Measurements from ENCODE around the gene TMC1.

Gene TMC1

DNA sequence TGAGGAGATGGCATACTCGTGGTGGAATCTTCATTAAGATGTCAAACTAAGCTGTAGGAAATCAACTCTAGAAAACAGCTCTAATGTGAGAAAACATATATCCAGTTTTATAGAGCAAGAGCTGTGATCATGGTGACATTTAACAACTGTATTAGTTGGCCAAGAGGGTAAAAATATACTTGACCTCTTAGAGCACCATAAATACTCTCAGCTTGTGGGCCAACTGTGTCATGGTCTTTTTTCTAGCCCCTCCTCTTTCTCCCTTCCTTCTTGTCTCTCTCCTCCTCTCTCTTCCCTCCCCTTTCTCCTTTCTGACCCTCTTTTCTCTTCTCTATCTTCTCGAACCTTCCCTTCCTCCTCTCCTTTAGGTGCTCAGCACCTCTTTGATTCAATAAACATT, 54.7 kb downstream of the TMC1 start:
- DNase-seq = no peak

DNA sequence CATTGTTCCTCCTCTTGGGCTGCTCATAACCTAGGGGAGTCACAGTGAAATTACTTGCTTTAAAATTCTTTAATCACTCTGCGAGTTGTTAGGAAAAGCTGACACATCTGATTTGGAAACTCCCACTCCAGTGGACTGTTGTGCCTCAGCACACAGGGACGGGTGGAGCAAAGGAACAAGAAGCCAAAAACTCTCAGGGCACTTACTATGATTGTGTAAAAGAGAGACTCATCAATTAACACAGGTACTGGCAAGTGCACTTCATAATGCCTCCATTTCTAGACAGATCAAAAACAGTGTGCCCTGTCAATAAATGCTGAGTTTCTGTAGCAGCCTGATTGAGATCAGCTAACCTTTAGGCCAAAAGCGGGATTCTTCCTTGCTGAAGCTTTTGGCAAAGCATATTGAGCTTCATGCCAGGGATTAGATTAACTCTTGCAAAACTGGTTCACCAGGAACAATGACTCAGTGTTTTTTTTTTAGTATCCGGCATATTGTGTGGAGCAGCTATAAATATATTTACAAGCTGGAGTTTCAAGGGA, 55.9 kb downstream of the TMC1 start:
- DNase-seq = no peak

DNA sequence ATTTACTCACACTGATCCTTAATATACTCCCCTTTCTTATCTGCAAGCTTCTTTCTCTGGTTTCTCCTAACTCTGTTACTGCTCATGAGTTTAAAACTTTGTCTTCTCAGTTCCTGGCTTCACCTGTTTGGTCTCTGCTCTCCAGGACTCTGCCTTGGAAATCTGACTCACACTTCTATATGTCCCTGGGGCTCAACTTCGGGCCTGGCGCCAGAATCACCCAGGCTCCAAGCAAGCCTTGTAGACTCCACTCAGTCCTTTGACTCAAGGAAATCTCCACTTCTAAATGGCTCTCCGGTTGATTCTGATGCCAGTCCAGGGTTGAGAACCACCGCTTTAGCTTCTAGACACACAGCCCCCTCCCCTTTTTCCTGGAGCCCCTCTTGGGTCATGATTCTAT, 57.8 kb downstream of the TMC1 start:
- DNase-seq = no peak

- DNase-seq = no peak
These were observed 58.6 kb downstream of the TMC1 start for GRCh38 chr9:72579880-72580550.

- no peak for DNase-seq
These were observed 60.3 kb downstream of the TMC1 start for GRCh38 chr9:72581694-72582093.

- DNase-seq = no peak
These were observed 62.0 kb downstream of the TMC1 start for GRCh38 chr9:72583370-72583769.

DNA sequence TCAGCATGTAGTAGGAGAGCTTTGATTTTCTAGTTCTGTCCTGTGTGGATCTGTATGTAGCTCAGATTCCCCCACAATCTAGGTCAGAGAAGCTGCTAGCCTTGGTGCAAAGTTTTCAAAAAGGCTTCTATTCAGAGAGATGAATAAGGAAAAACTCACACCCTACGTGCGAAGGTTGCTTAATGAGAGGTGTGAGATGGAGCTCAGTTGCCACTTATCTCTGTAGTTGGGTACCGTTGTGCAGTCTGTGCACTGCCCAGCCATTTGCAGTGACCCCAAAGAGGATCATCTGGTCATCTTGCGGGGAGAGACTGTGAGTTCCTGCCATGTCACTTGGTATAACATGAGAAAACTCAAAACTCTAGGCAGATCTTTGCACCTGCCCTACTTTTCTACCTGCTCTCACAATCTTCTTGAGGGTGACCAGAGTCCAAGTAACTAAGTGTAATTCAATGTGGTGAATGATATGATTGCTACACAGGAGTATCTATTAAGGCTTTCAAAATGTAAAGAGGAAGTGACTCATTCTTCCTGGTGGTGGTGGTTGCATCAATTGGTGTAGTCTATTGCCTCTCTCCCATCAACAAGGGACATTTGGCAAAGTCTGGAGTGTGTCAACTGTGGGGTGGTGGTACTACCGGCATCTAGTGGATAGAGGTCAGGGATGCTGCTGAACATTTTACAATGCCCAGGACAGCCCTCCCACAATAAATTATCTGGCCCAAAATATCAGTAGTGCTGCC, 65.2 kb downstream of the TMC1 start:
- peak; percentile 7 for DNase-seq

GRCh38 chr9:72588336-72588735, 66.9 kb downstream of the TMC1 start:
- no peak for DNase-seq

DNA sequence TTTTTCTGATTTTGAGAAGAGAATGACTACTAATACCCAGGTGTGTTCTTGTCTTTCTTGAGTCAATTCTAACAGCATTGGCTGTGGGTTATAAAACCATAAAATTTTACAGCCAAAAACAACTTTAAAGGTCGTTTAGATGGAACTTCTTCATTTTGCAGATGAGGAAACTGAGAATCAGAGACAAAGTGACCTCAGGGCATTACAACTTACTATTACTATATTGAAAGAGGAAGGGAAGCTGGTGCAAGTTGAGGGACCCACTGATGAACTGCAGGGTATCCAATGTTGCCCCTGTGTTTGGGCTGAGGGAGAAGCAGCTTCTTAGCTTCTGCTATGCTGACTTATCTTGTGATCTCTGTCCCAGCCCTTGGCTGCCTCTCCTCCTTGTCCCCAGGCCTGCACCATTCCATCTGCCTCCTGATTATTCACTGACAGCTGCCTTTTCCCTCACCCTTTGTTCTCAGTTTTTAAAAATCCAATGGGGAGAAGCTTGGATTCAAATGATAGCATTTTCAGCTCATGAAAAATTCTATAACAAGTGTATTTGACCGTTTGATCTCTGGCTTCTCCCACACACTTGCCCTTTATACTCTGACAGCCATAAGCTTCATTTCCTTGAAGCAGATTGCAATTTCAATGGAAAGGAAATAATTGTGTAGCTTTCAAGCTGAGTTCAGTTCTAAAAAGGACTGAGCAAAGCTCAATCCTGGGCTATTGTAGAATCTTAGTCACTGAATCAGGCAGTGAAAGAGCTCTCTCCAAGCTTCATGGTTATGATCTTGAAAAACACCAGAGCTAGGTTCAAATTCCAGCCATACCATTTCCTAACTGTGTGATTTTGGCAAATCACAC, 68.5 kb downstream of the TMC1 start:
- no peak for DNase-seq

GRCh38 chr9:72590824-72591223, 69.4 kb downstream of the TMC1 start:
- DNase-seq = no peak

DNA sequence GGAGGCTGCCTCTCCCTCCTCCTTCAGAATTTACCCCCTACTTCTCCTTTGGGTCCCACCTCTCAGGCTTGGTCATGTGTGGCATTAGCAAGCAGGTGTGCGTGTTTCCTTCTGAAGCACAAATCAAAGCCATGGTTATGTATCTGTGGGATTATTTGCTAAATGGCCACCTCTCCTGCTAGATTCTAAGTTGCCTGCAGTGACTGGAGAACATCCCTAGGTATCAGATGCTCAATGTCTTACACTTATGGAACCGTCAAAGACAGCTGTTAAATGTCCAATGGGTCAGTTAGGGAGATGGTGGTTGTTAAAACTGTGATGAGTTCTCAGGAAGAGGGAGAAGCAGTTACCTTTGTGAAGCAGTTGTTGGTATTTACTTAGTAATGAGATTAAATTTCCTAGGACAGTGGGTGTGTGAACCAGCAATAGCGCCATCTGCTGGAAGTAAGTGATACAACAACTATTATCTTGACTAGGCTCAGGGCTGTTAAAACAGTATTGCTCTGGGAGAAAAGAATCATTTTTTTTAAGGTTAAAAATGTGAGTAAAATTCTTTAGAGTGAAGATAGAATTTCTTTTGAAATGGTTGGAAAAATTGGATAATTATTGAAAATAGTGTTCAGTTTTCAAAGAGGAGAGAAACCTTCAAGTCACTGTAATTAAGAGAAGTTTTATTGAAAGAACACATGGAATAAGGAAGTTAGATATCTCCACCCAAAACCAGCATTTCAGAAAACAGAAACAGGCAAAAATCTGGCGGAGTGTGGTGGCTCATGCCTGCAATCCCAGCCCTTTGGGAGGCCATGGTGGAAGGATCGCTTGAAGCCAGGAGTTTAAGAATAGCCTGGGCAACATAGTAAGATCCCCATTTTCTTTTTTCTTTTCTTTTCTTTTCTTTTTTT, 71.3 kb downstream of the TMC1 start:
- DNase-seq = peak; percentile 77

DNA sequence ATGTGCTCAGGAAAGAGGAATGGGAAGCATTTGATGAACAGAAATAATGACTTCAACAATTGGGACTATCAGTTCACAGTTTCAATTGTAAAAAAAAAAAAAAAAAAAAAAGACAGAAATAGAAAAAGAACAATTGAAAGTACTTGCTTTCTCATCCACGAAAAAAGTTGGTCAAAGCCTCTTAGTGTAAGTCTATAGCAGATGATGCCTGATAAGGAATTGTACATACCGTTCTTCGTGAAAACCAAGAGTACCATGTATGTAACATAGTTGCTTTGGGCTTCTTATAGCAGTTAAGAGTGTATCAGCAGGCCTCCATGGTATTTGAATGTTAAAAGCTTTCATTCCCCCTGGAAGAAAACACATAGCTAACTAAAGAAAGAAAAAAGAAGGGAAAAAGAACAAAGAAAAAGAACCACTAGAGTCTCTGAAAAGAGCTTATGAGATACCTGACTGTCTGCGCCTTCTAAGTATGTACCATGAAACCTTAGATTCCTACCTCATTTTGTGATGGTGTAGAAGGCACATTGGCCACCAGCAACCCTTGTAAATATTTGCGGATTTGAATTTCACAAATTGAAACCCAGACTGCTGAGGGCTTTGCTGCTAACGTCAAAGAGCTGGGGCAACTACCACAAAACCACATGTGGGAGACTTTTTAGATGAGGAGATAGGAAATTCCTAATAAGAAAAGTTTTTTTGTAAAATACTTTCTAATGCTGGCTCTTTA, 75.2 kb downstream of the TMC1 start:
- DNase-seq = no peak

- no peak for DNase-seq
These were observed 75.7 kb downstream of the TMC1 start for GRCh38 chr9:72597181-72597517.

- DNase-seq = no peak
These were observed 76.2 kb downstream of the TMC1 start for GRCh38 chr9:72597601-72598000.

- no peak for DNase-seq
These were observed 77.2 kb downstream of the TMC1 start for GRCh38 chr9:72598639-72599038.

GRCh38 chr9:72599874-72600534, 78.6 kb downstream of the TMC1 start:
- no peak for DNase-seq

GRCh38 chr9:72600671-72601070, 79.3 kb downstream of the TMC1 start:
- no peak for DNase-seq

GRCh38 chr9:72601615-72602014, 80.2 kb downstream of the TMC1 start:
- DNase-seq = no peak

DNA sequence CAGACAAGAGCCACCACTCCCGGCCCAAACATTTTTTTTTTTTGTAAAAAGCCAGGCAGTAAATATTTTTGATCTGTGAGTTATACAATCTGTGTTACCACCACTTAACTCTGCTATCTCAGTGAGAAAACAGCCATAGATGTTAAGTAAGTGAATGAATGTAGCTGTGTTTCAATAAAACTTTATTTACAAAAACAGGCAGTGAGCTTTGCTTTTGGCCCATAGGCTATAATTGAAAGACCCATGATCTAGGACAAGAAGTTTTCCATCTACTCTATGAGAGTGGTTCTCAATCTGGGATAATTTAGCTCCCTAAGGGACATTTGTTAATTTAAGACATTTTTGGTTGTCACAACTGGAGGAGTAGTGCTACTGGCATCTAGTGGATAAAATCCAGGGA, 91.0 kb downstream of the TMC1 start:
- no peak for DNase-seq

GRCh38 chr9:72614067-72614466, 92.7 kb downstream of the TMC1 start:
- DNase-seq = no peak

- DNase-seq = no peak
These were observed 94.5 kb downstream of the TMC1 start for GRCh38 chr9:72615931-72616330.

Measured in NCI-H510A treated with DMSO at 0.1 percent for 48 hours (cell line).